Kidney (tissue), 14 donors: ENCODE measurements around the gene TMCO4. TPM values are rescaled to one million over a fixed set of nuclear protein-coding genes. Genes with fewer than 3 reads are reported as not detected.

Experiments
- DNase-seq, 5 donors: peaks; one replicate each; pipeline ENCODE4 v3.0.0-alpha.2; 2013 to 2020
- FAIRE-seq: peaks from 2 replicates; lab custom pipeline; 2012; peaks lifted over from hg19 to GRCh38; lab: Jason Lieb, UNC
- H3K27ac ChIP-seq, 2 donors: one replicate each; pipeline ENCODE4 v1.7.0; 2013; ENCODE audit warnings: low read depth in 2 of 2, low read length in 2 of 2, inconsistent platforms in 1 of 2
- H3K27me3 ChIP-seq: one replicate; pipeline ENCODE4 v1.7.1; 2013; ENCODE audit warnings: low read length, inconsistent platforms; ENCODE audit not compliant: control insufficient read depth, insufficient read depth
- H3K36me3 ChIP-seq, 3 donors: one replicate each; pipeline versions ENCODE4 v1.7.0 to v1.7.1; 2013; ENCODE audit warnings: low read length in 3 of 3, control low read depth in 1 of 3, inconsistent platforms in 1 of 3; ENCODE audit not compliant: insufficient read depth in 3 of 3, control insufficient read depth in 2 of 3
- H3K4me1 ChIP-seq, 3 donors: one replicate each; pipeline versions ENCODE4 v1.7.0 to v1.7.1; 2013; ENCODE audit warnings: low read length in 3 of 3, inconsistent platforms in 1 of 3, low read depth in 1 of 3; ENCODE audit not compliant: control insufficient read depth in 2 of 3, insufficient read depth in 2 of 3
- H3K4me3 ChIP-seq, 3 donors: one replicate each; pipeline versions ENCODE4 v1.7.0 to v1.8.1; 2013; ENCODE audit warnings: low read length in 3 of 3, control low read depth in 1 of 3, inconsistent platforms in 1 of 3
- H3K9ac ChIP-seq, 3 donors: one replicate each; pipeline versions ENCODE4 v1.7.0 to v1.7.1; 2013; ENCODE audit warnings: low read length in 3 of 3, control low read depth in 1 of 3, inconsistent platforms in 1 of 3
- H3K9me3 ChIP-seq, 3 donors: one replicate each; pipeline versions ENCODE4 v1.7.0 to v1.7.1; 2013; ENCODE audit warnings: low read length in 3 of 3, control low read depth in 1 of 3, inconsistent platforms in 1 of 3; ENCODE audit not compliant: control insufficient read depth in 2 of 3, insufficient read depth in 1 of 3
- CTCF ChIP-seq: IDR thresholded peaks from 3 replicates; pipeline ENCODE4 v1.5.1; 2012; ENCODE audit warnings: mild to moderate bottlenecking, moderate library complexity, borderline replicate concordance; ENCODE audit not compliant: insufficient read depth; ENCODE audit errors: extremely low read depth
- intact Hi-C: fragments of 100-400 bp; cut with DNase I; formaldehyde crosslinking; loops from one replicate; pipeline ENCODE4 v1.11.1; 2022
- polyA plus RNA-seq: library from polyadenylated mRNA; stranded (reverse); fragments of 350-450 nt; fragmentation: Illumina TruSeq; extraction: RNeasy Lipid Tissue Mini Kit (QIAGEN cat#74804); gene quantifications from one replicate; pipeline ENCODE4 v1.2.3, GENCODE V29; 2014; ENCODE audit warnings: low read depth, low replicate concordance; ENCODE audit not compliant: insufficient read depth
- total RNA-seq: library from RNA; stranded (reverse); fragmentation: NEBNext Ultra II Directional; extraction: Animal tissue kit (Norgen Biotek cat#: 25700); gene quantifications from one replicate; pipeline ENCODE4 v1.2.1, GENCODE V29; 2021
- donor health status: control.
- donor health status: control.
- donor health status: control.
- donor health status: control.
- donor health status: control.
- donor health status: DM: yes; HTN: yes; CAD: no.
- donor health status: Normal renal cell carcinoma (clear cell type).

TMCO4 gene
- total and polyA plus RNA-seq, 2 donors from 2014 or later = 35.0 to 36.5 TPM

GRCh38 chr1:19698181-19698580 lies 101.5 kb downstream of the TMCO4 start:
- Histone ChIP-seq H3K27me3 (no peaks in the 10 kb centered on the region), H3K9ac (no peak overlapping the region), H3K9me3 (no peaks in the 10 kb centered on the region), H3K4me1 (no peaks in the 10 kb centered on the region), H3K36me3 (peaks cover 0 to 10% (median 7%) of the 10 kb centered on the region in 3 donors), H3K27ac (no peak overlapping the region), H3K4me3 (no peak overlapping the region)
- no peak for TF ChIP-seq CTCF
- no peak for FAIRE-seq
- DNase-seq = no peak
- intact Hi-C loops = no loop called here

GRCh38 chr1:19696820-19697219 lies 102.9 kb downstream of the TMCO4 start:
- DNase-seq (no peak), FAIRE-seq (no peak)
- Histone ChIP-seq H3K4me3 (no peak overlapping the region), H3K4me1 (no peaks in the 10 kb centered on the region), H3K27me3 (no peaks in the 10 kb centered on the region), H3K9me3 (no peaks in the 10 kb centered on the region), H3K27ac (no peak overlapping the region), H3K9ac (no peak overlapping the region), H3K36me3 (peaks cover 0 to 10% (median 7%) of the 10 kb centered on the region in 3 donors)
- TF ChIP-seq CTCF = no peak
- intact Hi-C loops = no loop called here

GRCh38 chr1:19695772-19696171 lies 103.9 kb downstream of the TMCO4 start:
- FAIRE-seq = no peak
- intact Hi-C loops = no loop called here
- no peaks in the 10 kb centered on the region for H3K4me1 ChIP-seq
- H3K4me3 ChIP-seq = no peak overlapping the region
- no peak for DNase-seq
- H3K9ac ChIP-seq = no peak overlapping the region
- no peak for TF ChIP-seq CTCF
- H3K27ac ChIP-seq = no peak overlapping the region
- no peaks in the 10 kb centered on the region for H3K9me3 ChIP-seq
- no peaks in the 10 kb centered on the region for H3K27me3 ChIP-seq
- peaks cover 0 to 9% (median 6%) of the 10 kb centered on the region in 3 donors for H3K36me3 ChIP-seq

GRCh38 chr1:19694298-19694697 lies 105.4 kb downstream of the TMCO4 start:
- no peaks in the 10 kb centered on the region for H3K27me3 ChIP-seq
- no peak overlapping the region for H3K9ac ChIP-seq
- H3K36me3 ChIP-seq = peaks cover 0 to 7% (median 6%) of the 10 kb centered on the region in 3 donors
- H3K27ac ChIP-seq = no peak overlapping the region
- no peaks in the 10 kb centered on the region for H3K4me1 ChIP-seq
- H3K4me3 ChIP-seq = no peak overlapping the region
- no peak for FAIRE-seq
- intact Hi-C loops = no loop called here
- no peak for DNase-seq
- no peaks in the 10 kb centered on the region for H3K9me3 ChIP-seq
- TF ChIP-seq CTCF = no peak
